GM19452 (cell line): ENCODE data around the gene ST8SIA6.
A peak's percentile ranks its signal among the peaks of the same experiment; 100 is the strongest.
"Not testable (repeated sequence)": the region's sequence is repeated elsewhere in the genome, so short reads cannot be mapped to it uniquely, and the experiment has no call there.

Experiments
- ATAC-seq: cut with Tn5 transposase; IDR thresholded peaks from one replicate; pipeline ENCODE4 v1.9.1; 2021; ENCODE audit not compliant: unreplicated experiment

Gene ST8SIA6

DNA sequence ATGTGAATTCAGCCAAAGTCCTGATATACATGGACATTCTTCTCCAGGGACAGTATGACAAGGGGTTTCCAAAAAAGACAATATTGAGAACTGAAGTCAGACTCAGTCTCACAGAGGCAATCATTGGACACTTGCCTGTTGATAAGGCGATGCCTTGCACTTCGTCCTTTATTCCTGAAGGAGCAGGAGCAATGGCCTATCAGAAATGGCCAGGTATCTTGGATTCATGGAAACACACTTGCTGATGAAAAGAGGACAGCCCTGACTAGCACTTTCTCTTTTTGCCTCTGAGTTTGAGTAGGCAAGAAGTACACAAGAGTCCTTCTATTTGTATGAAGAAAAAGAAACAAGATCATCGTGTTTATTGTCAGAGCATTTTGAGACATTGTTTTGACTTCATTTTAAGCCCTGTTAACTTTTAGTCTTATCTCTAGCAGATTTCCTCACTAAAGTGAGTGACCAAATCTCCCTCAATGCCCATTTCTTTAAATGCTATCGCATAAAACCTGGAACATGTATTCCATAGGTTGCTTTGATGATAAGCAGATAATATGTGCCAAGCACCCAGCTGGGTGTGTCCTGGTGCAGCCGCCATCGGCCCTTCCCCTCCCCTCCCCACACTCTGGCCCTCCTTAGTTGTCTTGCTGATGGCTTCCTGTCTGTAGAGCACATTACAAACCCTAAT, 26.6 kb downstream of the ST8SIA6 start:
- peak; percentile 10 for ATAC-seq

DNA sequence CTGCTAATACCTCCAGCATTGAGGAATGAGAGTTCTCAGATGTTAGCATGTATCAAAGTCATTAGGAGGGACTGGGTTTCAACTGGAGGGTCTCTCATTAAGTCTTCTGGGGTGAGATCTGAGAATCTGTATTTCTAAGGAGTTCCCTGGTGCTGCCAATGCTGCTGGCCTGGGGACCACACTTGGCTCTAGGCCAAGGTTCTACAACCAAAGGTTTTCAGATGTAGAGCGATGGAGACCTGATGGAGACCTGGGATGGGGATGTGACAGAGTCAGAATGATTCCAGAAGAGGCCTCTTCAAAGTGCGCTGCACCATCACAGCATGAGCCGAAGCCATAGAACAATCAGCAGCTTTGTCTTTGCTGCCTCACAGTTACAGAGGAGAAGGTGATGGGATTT, 27.2 kb downstream of the ST8SIA6 start:
- ATAC-seq, result no peak

DNA sequence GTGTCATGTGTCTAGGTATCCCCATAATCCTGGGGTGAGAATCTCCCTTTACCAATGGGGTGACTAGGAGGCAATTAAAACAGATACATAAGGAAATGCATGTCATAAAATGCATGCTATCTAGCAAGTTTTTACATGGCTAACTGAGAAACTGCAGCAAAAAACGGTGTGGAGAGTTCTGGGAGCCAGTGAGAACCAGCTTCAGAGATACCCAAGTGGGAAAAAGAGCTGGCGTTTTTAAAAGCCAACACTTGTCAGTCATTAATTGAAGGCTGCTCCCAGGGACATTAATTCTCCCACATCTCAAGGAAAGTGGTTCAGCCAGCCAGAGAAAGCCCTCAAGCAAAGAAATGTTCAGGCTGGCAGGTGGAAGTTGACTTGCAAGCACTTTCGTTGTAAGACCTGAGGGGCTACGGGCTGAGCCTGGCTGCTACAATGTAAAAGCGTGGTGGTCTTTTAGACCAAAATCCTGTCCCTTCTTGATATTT, 28.1 kb downstream of the ST8SIA6 start:
- no peak for ATAC-seq

DNA sequence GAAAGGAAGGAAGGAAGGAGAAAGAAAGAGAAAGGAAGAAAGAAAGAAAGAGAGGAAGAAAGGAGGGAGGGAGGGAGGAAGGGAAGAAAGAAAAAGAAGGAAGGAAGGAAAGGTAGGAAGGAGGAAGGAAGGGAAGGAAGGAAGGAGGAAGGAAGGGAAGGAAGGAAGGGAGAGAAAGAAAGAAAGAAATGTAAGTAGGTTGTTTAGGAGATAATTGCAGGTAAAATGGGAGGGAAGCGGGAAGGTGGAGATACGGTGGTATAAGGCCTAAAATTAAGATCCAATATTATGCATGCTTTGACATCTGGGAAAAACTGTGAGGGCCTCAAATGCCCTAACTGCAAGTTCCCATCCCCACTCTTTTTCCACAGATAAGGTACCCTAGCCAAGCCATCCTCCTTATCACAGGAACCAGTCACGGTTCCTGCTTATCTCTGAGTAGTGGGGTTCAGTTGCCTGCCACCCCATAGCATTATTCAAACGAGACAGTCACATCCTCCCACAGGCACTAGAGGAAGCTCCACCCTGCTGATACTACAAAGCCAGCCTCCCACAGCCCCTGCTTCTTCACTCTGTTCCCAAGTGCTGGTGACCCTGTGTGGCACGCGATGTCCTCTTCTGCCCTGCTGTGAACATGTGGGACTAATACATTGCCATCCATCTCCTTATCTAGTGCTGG, 28.7 kb downstream of the ST8SIA6 start:
- no peak for ATAC-seq

DNA sequence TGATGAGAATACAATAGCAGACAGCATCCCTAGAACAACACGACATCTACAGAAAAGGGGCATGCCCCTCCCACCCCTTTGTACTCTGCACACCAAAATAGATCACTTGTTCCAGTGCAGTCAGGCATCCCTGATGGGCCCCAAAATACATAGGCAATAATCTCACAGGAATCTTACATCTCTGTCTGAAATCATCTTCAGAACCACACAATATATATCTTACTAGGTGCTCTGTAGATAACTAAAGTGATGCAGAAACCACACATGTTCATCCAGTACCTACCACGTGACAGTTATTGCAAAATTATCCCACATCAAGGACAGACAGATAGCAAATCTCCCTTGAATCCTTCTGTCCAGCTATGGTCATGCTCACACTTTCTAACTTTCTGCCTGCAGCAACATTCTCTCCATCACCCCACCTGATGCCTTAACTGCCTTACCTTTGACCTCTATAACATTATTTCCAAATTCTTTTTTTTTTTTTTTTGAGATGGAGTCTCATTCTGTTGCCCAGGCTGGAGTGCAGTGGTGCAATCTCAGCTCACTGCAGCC, 30.7 kb downstream of the ST8SIA6 start:
- ATAC-seq, result no peak

DNA sequence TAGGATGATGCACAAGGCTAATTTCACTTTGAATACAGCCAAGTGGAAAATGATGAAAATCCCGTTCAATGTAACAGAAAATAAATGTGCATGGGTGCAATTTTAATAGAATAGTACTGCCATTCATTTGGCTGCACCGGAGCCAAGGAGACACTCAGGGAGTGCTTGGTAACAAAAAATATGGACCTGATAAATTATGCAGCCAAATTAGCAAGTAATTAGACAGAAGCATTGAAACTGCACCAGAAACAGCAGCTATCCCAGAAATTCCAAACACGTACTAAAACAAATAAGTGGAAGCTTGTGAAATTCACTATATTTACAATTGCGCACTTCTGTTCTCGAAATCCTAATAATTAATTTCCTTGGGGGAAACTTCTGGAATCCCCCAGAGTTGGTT, 31.5 kb downstream of the ST8SIA6 start:
- ATAC-seq, result no peak

DNA sequence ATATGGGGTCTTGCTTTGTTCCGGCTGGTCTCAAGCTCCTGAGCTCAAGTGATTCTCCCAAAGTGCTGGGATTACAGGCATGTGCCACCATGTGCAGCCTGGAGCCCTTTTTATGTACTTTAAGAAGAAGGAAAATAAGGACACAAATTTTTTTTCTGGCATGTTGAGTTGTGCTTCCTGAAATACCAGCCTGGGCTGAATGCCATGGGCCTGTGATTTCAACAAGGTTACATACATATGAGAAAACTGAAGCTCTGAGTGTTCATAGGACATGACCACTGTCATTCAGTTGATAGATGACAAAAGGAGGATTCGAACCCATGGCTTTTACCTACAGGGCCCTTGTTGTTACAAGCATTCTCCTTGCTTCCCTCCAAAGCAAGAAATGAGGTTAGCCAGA, 36.1 kb downstream of the ST8SIA6 start:
- no peak for ATAC-seq

DNA sequence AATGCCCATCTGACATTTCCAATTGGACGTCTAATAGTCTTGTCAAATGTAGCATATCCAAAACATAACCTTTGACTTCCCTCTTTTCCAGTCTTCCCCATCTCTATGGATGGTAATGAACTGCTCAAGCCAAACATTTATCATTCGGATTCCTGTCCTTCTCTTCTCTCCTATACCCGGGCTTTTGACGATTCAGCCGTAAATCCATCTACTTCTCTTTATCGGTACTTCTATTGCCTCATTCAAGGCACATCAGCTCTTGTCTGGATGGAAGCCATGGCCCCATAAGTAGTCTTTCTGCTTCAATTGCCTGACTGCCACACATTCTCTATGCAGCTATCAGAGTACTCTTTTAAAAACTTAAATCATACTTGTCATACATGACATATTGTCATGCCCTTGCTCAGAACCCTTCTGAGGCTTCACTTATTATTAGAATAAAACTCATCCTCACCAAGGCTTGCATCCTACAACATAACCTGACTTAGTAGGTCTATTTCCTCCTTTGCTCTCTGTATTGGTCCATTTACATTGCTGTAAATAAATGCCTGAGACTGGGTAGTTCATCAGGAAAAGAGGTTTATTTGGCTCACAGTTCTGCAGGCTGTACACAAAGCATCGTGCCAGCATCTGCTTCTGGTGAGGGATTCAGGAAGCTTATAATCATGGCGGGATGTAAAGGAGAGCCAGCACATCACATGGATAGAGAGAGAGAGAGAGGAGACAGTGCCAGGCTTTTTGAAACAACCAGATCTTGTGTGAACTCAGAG, 37.8 kb downstream of the ST8SIA6 start:
- no peak for ATAC-seq

DNA sequence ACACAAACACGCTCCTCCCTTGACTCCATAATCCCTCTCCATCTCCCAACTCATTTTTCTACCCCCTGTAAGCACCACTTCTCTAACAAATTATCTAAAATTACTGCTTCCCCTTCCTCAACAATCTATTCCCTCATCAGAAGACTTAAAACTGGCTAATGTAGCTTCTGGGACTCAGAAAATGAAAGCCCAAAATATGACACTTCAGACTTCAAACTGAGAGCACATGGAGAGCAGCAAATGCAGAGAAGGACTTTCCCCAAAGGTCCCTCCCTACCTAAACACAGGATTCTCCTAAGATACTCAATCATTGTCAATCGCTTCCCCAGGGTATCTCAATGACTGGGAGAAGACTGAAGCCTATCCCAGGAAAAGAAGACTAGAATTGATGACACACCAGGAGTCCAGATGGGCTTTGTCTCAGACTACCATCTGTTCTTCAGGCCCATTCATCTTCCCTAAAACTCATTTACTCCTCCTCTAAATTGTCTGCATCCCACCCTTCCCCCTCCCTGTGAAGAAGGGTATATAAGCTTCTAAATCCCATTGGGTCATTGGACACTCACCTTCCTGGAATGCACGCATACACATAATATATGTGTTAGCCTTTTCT, 39.2 kb downstream of the ST8SIA6 start:
- ATAC-seq, result no peak

DNA sequence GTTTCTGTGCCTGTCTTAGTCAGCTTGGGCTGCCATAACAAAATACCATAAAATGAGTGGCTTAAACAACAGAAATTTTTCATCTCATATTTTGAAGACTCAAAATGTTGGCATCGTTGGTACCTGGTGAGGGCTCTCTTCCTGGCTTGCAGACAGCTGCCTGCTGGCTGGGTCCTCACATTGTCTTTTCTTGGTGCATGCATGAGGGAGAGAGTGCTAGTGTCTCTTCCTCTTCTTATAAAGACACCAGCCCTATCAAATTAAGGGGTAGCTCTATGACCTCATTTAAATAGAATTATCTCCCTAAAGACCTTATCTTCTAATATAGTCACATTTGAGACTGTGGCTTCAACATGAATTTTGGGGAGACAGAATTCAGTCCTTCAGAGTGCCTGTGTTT, 39.9 kb downstream of the ST8SIA6 start:
- no peak for ATAC-seq

DNA sequence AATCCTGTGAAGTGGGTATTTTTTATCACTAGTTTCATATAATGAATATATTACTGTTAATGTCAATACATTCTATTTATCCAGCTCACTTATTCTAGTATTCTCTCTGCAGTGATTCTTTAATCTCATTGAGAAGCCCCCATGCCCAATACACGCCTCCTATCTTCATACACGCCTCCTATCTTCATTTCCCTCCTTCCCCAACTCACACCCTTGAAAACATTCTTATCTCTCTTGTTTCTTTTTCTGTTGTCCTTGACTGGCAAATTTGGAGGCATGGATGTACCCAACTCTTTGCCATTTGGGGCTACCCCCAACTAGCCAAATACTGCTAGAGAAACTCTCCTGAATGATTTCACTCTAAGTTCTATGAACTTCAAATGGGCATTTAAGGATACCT, 40.5 kb downstream of the ST8SIA6 start:
- ATAC-seq, result no peak

DNA sequence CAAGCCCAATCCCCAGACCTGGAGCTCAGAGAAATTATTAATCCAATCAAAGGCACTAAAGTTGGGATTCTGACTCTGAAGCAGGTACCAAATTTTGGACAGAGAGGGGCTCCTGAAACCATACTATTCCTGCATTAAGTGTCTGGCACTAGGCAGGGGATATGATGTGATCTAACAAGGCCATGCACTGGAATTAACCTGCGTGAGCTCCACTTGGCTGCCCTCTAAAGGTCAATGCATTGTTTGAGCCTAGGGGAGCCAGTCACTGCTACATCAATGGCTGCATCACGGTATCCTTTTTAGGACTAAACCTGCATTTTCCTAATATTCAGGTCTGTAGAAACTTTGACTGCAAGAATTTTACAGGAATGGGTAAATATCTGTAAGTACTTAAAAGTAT, 42.1 kb downstream of the ST8SIA6 start:
- no peak for ATAC-seq

DNA sequence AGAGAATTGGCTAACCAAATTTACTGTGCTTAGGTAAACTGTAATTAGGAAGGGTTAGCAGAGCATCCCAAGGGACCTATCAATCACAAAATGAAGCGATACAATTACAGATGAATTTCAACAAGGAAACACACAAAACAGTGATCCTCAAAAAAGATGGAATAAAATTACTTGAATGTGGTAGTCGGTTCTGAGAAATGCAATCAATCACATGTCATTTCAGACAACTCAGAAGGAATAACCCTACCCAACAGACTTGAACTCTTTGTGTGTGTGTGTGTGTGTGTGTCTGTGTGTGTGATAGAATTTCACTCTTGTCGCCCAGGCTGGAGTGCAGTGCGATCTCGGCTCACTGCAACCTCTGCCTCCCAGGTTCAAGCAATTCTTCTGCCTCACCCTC, 43.5 kb downstream of the ST8SIA6 start:
- no peak for ATAC-seq

DNA sequence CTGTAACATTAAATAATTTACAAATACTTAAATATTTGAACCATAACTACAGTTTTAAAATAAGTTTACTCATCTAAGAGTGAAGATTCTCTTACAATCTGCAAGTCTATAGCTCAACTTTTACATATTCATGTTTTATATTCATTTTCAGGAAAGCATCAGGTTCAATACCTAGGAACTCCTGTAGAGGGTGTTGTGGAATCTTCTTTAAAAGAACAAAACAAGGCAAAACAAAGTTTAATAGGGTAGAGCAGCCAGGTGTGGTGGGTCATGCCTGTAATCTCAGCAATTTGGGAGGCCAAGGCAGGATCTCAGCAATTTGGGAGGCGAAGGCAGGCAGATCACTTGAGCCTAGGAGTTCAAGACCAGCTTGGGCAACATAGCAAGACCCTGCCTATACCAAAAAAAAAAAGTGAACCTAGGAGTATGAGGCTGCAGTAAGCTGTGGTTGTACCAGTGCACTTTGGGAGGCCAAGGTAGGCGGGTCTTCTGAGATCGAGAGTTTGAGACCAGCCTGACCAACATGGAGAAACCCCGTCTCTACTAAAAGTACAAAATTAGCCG, 45.1 kb downstream of the ST8SIA6 start:
- ATAC-seq, result no peak

DNA sequence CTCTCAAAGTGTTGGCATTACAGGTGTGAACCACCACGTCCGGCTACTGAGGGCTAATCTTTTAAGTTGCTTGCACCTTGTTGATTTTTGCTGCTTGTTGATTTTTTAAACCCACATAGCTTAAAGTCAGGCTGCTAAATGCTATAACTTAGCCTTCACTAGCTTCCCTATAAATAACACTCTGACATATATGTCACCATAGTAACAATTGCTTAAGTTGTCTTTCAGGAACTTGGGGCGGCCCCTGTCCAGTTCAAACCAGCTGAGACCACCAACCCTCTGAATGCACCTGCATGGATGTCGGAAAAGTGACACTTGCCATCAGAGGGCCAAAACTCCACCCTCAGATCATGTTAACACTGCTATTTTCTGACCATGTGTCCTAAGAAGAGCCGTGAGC, 47.3 kb downstream of the ST8SIA6 start:
- ATAC-seq, result no peak

DNA sequence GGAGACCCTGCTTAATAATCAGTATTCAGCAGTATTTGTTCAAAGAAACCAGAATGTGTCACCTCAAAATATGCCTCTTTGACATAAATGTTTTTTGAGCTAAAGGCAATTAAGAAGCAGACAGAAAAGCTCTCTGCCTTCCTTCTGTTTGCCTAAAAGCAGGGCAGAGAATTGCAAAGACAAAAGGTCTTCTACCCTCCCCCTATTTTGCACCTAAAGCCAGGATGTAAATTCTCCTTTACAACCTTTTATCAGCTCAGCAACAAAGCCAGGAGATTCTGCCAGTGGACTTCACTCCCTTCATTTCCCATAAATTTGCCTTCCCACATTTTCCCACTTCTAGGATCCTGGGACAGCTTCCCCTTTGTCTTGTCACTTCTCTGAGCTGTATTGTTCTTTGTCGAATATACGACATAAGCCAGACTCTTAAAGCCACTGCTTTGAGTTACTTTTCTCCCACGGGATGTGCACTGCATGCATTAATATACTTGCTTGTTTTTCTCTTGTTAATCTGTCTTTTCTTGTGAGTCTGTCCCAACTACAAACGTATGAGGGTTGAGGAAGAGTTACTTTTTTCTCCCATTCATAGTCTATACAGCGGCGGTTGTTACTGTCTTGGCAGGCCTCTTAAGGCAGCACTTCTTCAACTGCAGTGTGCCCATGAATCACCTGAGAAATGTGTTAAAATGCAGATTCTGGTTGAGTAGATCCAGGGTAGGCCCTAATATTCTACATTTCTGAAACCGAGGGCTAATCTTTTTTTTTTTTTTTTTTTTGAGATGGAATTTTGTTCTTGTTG, 48.2 kb downstream of the ST8SIA6 start:
- no peak for ATAC-seq

DNA sequence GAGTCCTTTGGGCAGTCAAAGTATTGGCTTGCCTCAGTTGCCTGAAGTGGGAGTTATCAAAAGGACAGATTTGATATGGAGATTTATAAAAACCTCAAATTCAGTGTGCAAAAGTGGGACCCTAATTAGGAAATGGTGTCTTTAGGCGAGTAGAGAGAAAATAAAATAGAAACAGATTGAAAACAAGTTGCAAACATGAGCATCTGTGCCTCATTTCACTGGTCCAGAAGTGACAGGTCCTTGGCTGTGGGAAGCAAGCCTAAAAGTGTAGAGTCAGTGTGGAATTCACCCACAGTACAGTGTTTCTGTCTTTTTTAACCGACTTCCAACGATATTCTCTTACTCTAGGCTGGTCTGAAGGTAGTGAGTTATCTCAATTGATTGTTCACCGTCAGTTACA, 51.2 kb downstream of the ST8SIA6 start:
- no peak for ATAC-seq

DNA sequence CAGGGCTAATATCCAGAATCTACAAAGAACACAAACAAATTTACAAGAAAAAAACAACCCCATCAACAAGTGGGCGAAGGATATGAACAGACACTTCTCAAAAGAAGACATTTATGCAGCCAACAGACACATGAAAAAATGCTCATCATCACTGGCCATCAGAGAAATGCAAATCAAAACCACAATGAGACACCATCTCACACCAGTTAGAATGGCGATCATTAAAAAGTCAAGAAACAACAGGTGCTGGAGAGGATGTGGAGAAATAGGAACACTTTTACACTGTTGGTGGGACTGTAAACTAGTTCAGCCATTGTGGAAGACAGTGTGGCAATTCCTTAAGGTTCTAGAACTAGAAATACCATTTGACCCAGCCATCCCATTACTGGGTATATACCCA, 52.4 kb downstream of the ST8SIA6 start:
- ATAC-seq, result not testable (repeated sequence)

DNA sequence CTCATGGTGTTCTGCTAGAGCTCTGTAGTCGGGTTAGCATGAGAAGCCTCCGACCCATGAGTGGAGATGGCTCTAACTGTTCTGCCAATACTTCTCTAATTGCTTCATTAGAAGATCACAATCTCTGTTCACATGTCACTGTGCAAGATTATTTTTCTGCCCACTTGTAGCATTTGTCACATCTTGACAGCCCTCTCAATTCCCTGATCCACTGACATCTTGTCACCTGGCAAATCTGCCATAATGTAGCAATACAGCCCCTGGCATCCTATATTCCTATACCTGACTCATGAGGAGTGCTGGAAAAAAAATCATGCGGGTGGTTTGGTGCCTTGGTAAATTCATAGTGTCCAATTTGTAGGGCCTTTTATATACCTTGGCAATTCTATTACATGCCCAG, 58.4 kb downstream of the ST8SIA6 start:
- no peak for ATAC-seq

DNA sequence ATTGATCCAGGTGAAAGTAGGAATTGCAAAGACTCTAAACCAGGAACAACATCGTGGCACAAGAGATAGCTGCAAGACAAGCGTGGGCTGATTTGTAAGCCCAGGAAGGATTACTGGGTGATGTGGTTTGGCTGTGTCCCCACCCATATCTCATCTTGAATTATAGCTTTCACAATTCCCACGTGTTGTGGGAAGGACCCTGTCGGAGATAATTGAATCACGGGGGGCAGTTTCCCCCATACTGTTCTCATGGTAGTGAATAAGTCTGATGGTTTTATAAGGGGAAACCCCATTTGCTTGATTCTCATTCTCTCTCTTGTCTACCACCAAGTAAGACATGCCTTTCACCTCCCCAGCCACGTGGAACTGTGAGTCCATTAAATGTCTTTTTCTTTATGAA, 59.5 kb downstream of the ST8SIA6 start:
- no peak for ATAC-seq
